Fibroblast of pulmonary artery (primary cell): ENCODE results near the gene MLLT3.

Source experiments
- DNase-seq: peaks from one replicate; pipeline ENCODE4 v3.0.0-alpha.2; 2010; ENCODE audit warnings: low read depth
- H3K4me3 ChIP-seq: replicated peaks from 2 replicates; pipeline ENCODE4 v1.5.1; 2011; ENCODE audit warnings: low read depth, mild to moderate bottlenecking, control low read depth, low read length, moderate library complexity
- TF ChIP-seq, protein P1 (sequence below): IDR thresholded peaks from 2 replicates; pipeline ENCODE4 v1.5.1; 2011; ENCODE audit warnings: mild to moderate bottlenecking, control low read depth, low read length, inconsistent platforms; ENCODE audit errors: missing control alignments

Gene MLLT3

DNA sequence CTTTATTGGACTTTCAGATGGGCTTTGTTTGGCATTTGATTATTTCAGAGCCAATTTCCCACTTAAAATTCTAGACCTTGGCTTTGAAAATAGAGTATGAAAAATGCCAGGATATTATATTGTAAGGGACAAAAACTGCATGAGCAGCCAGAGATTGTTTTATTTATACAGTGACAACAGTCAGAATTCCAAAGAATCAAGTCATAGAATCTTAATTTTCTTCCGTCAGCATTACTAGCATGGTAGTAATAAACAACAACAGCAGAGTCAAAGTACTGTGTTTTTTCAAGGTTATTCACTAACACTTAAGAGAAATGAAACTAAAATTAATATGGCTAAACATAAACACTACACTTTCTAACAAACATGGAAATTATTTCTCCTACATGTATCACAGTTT is 52.2 kb downstream of the MLLT3 start:
- H3K4me3 ChIP-seq: no peak overlapping the region
- TF ChIP-seq, protein P1, sequence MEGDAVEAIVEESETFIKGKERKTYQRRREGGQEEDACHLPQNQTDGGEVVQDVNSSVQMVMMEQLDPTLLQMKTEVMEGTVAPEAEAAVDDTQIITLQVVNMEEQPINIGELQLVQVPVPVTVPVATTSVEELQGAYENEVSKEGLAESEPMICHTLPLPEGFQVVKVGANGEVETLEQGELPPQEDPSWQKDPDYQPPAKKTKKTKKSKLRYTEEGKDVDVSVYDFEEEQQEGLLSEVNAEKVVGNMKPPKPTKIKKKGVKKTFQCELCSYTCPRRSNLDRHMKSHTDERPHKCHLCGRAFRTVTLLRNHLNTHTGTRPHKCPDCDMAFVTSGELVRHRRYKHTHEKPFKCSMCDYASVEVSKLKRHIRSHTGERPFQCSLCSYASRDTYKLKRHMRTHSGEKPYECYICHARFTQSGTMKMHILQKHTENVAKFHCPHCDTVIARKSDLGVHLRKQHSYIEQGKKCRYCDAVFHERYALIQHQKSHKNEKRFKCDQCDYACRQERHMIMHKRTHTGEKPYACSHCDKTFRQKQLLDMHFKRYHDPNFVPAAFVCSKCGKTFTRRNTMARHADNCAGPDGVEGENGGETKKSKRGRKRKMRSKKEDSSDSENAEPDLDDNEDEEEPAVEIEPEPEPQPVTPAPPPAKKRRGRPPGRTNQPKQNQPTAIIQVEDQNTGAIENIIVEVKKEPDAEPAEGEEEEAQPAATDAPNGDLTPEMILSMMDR: no peak
- no peak for DNase-seq

DNA sequence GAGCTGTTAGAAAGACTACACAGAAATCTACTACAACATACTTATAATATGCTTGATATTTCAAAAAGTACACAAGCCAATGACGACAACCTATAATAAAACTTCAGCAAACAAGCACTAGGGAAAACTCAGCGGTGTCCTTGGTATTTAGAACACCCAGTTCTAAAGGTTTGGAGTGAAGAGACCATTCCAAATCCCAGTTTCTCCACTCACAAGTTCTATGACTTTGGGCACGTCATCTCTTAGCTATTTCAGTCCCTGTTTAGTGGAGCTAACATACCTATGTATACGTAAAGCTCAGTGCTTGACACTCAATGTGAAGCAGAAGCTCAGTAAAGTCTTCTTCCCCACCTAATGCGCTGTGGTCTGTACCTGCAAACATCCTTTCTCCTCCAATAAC is 52.8 kb downstream of the MLLT3 start:
- TF ChIP-seq, protein P1: no peak
- no peak for DNase-seq
- no peak overlapping the region for H3K4me3 ChIP-seq

DNA sequence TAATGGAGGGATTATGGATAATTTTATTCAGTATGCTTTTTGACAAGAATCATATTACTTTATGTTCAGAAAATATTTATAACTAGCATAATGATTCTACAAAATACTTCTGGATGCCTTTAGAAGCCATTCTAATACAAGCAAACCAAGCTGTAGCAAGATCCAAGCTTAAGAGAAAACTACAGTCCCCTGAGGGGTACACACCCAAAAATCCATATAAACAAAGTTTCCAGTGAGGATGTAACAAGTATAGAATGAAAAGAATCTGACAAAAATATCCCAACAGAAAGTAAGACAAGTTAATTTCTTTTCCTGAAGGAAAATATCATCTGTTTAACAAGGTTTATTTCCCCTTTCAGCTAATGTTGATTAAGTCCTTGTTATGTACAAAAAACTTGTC is 53.9 kb downstream of the MLLT3 start:
- H3K4me3 ChIP-seq: no peak overlapping the region
- DNase-seq: no peak

DNA sequence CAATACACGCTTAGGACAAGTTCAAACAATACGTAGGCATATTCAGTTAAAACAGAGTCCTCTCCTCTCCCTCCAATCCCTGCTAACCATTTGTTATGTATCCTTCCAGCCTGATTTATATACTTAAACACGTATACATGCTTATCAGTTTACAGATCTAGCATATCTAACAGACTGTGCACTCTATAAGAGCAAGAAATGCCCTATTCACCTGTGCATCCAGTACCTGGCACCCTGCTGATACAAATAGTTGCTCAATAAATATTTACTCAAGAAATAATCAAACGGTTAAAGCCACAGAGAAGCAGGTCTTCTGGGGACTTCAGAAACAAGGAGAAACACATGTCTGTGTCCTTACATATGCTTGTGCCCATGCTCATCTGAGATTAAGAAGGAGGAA is 55.9 kb downstream of the MLLT3 start:
- no peak overlapping the region for H3K4me3 ChIP-seq
- TF ChIP-seq, protein P1: no peak
- no peak for DNase-seq

More for the DNA sequence above, 53.9 kb downstream of the MLLT3 start:
- TF ChIP-seq, protein P1: no peak

DNA sequence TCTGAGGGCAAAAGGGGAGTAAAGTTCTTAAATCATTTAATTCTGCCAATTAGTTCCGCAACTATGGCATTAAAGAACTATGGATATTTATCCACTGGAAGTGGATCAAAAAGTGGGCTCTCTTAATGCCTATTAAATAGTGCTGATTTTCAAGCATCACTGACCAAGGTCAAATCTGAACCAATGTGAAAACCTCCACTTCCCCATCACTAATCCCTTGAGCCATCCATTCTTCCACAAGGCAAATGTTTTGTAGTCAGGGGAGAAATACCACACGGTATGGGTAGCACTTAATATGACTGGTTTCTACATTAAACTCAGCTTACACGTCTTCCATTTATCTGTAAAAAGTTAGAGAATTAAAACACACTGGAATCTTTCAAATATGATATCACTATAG is 57.6 kb downstream of the MLLT3 start:
- TF ChIP-seq, protein P1: no peak
- H3K4me3 ChIP-seq: no peak overlapping the region
- no peak for DNase-seq

DNA sequence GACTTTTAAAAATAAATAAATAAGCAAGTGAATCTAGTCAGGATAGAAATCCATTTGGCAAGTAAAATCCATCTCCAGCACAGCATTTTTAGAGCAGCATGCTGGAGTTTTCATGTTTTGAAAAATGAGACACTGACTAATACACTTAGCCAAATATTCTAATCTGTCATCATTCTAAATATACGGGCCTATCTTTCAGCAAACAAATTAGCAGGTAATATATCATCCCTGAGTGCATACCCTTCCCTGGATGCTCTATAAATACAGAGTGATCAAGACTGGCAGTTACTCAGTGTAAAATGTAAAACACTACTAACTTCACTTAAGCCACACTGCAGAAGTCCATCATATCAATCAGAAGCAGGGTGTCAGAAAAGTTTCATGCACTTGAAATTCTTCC is 58.4 kb downstream of the MLLT3 start:
- DNase-seq: no peak
- TF ChIP-seq, protein P1: no peak
- H3K4me3 ChIP-seq: no peak overlapping the region

DNA sequence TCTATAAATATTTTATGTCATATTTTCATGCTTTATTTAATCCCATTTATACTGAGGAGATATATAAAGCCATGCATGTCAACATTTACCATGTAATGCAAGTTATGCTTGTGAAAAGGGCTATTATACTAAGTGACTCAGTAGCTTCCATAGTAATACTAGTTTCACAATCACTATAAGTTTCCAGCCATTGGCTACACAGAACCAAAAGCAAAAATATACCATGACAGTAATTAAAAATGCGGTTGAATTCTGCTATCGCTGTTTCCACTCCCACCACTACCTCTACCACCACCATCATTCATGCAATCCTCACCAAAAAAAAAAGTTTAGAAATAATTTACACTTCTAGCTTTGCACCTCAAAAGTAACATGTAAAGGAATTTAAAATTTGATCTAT is 60.2 kb downstream of the MLLT3 start:
- TF ChIP-seq, protein P1: no peak
- no peak overlapping the region for H3K4me3 ChIP-seq
- DNase-seq: no peak
